ENCODE measurements around the gene GRB2. TPM values are rescaled to one million over a fixed set of nuclear protein-coding genes. Genes with fewer than 3 reads are reported as not detected.
A peak's percentile ranks its signal among the peaks of the same experiment; 100 is the strongest.

The GRB2 gene
- total RNA-seq, 1 experiment from 2014 or later, result 115 TPM

DNA sequence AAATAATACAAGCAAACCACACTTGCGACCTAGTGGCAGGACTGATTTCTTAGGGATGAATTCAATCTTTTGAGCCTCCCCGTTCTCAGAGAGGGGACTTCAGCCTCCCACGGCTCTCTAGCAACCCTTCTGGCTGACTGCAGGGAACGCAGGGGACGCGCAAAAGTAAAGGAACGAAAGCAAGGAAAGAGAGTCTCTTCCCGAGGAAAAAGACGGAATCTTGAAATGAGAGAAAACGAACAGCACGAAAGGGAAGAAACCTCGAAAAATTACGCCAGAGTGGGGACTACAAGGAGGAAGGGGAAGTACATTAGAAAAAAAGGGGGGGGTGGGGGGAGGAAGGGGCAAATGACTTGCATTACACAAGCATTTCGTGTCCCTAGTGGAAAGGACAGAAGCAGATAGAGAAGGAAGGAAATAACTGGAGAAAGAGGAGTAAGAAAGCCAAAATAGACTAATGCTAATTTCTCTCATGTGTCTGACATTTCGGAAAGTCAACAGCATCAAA is 1.2 kb downstream of the GRB2 start:
- Mint-ChIP-seq H3K36me3 (ENCODE audit: insufficient read depth, unreplicated experiment) (peaks cover 34% of the 10 kb centered on the region), H3K4me3 (ENCODE audit: unreplicated experiment) (peak overlapping the region; percentile 78), H3K9me3 (ENCODE audit: unreplicated experiment) (no peaks in the 10 kb centered on the region), H3K27ac (ENCODE audit: unreplicated experiment) (peak overlapping the region; percentile 71), H3K4me1 (ENCODE audit: low read depth, unreplicated experiment) (peaks cover 12% of the 10 kb centered on the region), H3K27me3 (ENCODE audit: insufficient read depth, unreplicated experiment) (no peaks in the 10 kb centered on the region)
- TSS peak; percentile 34 for BruUV-seq (replicated peaks)
- peak; percentile 83 to 84 for DNase-seq
- Histone ChIP-seq H3K9me3 (no peaks in the 10 kb centered on the region), H3K27me3 (replicated peaks; ENCODE audit: control insufficient read depth, insufficient read depth, low read length) (no peaks in the 10 kb centered on the region), H3K4me3 (ENCODE audit: low read depth, low read length) (peak overlapping the region; percentile 70), H3K4me1 (0 out of 2 replicates have a peak, but pooled peaks cover 6% of the 10 kb centered on the region), H3K36me3 (ENCODE audit: control insufficient read depth, insufficient read depth, low read length) (no peaks in the 10 kb centered on the region)
- POLR2A ChIA-PET, result interaction anchor here (1.6 to 1.8 kb wide), 2 partner anchors 115 to 134 kb away, joined by 6 to 18 read pairs; partner anchors contain the start of genes MIF4GD and SLC25A19
- TF ChIP-seq, protein P1, sequence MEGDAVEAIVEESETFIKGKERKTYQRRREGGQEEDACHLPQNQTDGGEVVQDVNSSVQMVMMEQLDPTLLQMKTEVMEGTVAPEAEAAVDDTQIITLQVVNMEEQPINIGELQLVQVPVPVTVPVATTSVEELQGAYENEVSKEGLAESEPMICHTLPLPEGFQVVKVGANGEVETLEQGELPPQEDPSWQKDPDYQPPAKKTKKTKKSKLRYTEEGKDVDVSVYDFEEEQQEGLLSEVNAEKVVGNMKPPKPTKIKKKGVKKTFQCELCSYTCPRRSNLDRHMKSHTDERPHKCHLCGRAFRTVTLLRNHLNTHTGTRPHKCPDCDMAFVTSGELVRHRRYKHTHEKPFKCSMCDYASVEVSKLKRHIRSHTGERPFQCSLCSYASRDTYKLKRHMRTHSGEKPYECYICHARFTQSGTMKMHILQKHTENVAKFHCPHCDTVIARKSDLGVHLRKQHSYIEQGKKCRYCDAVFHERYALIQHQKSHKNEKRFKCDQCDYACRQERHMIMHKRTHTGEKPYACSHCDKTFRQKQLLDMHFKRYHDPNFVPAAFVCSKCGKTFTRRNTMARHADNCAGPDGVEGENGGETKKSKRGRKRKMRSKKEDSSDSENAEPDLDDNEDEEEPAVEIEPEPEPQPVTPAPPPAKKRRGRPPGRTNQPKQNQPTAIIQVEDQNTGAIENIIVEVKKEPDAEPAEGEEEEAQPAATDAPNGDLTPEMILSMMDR (IDR thresholded peaks at IDR 0.05; ENCODE audit: insufficient read depth in 1 of 2, low read depth in 1 of 2, low read length in 1 of 2, severe bottlenecking in 1 of 2, unreplicated experiment in 1 of 2), result peak; percentile 88 to 96
- CTCF ChIA-PET, result interaction anchor here (1.0 to 1.8 kb wide), 2 partner anchors 82 to 133 kb away, joined by 4 to 23 read pairs; partner anchors contain the start of gene MIF4GD
- intact Hi-C loops (cut with micrococcal nuclease; ENCODE audit: unreplicated experiment), result loop anchor here (1.0 to 2.0 kb wide), 3 partner anchors 21 to 133 kb away; partner anchors contain the start of gene MIF4GD

DNA sequence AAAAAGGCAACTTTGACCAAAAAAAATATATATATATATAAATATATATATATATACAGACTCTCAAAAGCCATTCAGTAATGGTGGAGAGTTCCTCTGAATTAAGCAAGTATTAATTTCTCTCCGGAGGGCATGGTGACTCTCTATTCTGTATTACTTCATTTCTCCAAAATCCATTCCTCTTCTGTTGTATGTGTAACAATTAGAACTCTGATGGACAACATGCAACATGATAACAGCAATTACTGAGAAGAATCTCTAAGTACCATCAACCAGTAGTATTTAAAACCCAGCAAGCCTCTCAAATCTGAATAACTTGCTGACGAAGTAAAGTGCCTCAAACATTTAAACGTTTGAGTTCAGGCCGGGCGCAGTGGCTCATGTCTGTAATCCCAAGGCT is 2.3 kb downstream of the GRB2 start:
- POLR2A ChIA-PET, result no interaction called here
- DNase-seq, result no peak
- H3K27me3 ChIP-seq (replicated peaks; ENCODE audit: control insufficient read depth, insufficient read depth, low read length), result no peaks in the 10 kb centered on the region
- Mint-ChIP-seq H3K36me3 (ENCODE audit: insufficient read depth, unreplicated experiment) (peaks cover 34% of the 10 kb centered on the region), H3K27ac (ENCODE audit: unreplicated experiment) (no peak overlapping the region), H3K4me3 (ENCODE audit: unreplicated experiment) (no peak overlapping the region), H3K4me1 (ENCODE audit: low read depth, unreplicated experiment) (peaks cover 12% of the 10 kb centered on the region), H3K27me3 (ENCODE audit: insufficient read depth, unreplicated experiment) (no peaks in the 10 kb centered on the region), H3K9me3 (ENCODE audit: unreplicated experiment) (no peaks in the 10 kb centered on the region)
- no peaks in the 10 kb centered on the region for H3K9me3 ChIP-seq
- BruUV-seq (replicated peaks), result no TSS peak
- CTCF ChIA-PET, result no interaction called here
- H3K4me1 ChIP-seq, result 0 out of 2 replicates have a peak, but pooled peaks cover 6% of the 10 kb centered on the region
- H3K4me3 ChIP-seq (ENCODE audit: low read depth, low read length), result no peak overlapping the region
- H3K36me3 ChIP-seq (ENCODE audit: control insufficient read depth, insufficient read depth, low read length), result no peaks in the 10 kb centered on the region
- intact Hi-C loops (cut with micrococcal nuclease; ENCODE audit: unreplicated experiment), result no loop called here
- TF ChIP-seq, protein P1 (IDR thresholded peaks at IDR 0.05; ENCODE audit: insufficient read depth in 1 of 2, low read depth in 1 of 2, low read length in 1 of 2, severe bottlenecking in 1 of 2, unreplicated experiment in 1 of 2), result no peak

DNA sequence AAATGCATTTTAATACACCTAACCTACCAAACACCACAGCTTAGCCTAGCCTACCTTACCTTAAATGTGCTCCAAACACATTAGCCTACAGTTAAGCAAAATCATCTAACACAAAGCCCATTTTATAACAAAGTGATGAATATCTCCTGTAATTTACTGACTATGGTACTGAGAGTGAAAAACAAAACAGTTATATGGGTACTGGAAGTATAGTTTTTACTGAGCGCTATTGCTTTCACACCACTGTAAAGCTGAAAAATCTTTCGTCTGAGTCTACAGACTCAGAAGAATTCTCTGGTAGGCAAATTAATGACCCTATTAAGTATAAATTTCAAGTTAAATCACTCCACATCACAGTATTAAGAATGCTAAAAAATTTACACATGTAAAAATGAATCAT is 3.5 kb downstream of the GRB2 start:
- Histone ChIP-seq H3K36me3 (ENCODE audit: control insufficient read depth, insufficient read depth, low read length) (no peaks in the 10 kb centered on the region), H3K4me3 (ENCODE audit: low read depth, low read length) (no peak overlapping the region), H3K27me3 (replicated peaks; ENCODE audit: control insufficient read depth, insufficient read depth, low read length) (no peaks in the 10 kb centered on the region), H3K9me3 (no peaks in the 10 kb centered on the region), H3K4me1 (0 out of 2 replicates have a peak, but pooled peaks cover 10% of the 10 kb centered on the region)
- ChIA-PET CTCF (interaction anchor here (1.2 kb wide), 1 partner anchor 113 kb away, joined by 6 read pairs; the partner anchor contains the start of gene SLC25A19), POLR2A (no interaction called here)
- no peak overlapping the region for H3K27ac Mint-ChIP-seq (ENCODE audit: unreplicated experiment)
- intact Hi-C loops (cut with micrococcal nuclease; ENCODE audit: unreplicated experiment), result no loop called here
- H3K27me3 Mint-ChIP-seq (ENCODE audit: insufficient read depth, unreplicated experiment), result no peaks in the 10 kb centered on the region
- peaks cover 11% of the 10 kb centered on the region for H3K4me1 Mint-ChIP-seq (ENCODE audit: low read depth, unreplicated experiment)
- no peaks in the 10 kb centered on the region for H3K9me3 Mint-ChIP-seq (ENCODE audit: unreplicated experiment)
- DNase-seq, result no peak
- H3K4me3 Mint-ChIP-seq (ENCODE audit: unreplicated experiment), result no peak overlapping the region
- TF ChIP-seq, protein P1 (IDR thresholded peaks at IDR 0.05; ENCODE audit: insufficient read depth in 1 of 2, low read depth in 1 of 2, low read length in 1 of 2, severe bottlenecking in 1 of 2, unreplicated experiment in 1 of 2), result no peak
- no TSS peak for BruUV-seq (replicated peaks)
- H3K36me3 Mint-ChIP-seq (ENCODE audit: insufficient read depth, unreplicated experiment), result peaks cover 34% of the 10 kb centered on the region
